GM12875 (cell line): Measurements from ENCODE around the gene NSUN3.

Source experiments
- H3K4me3 ChIP-seq: one replicate; pipeline ENCODE4 v1.5.1; 2011; ENCODE audit warnings: low read depth, low read length, control low read depth
- TF ChIP-seq, protein P1 (sequence below): IDR thresholded peaks from 2 replicates; pipeline ENCODE4 v1.5.1; 2011; ENCODE audit warnings: low read depth, mild to moderate bottlenecking, control low read depth, inconsistent platforms, low read length, moderate library complexity, borderline replicate concordance; ENCODE audit not compliant: insufficient read depth

Gene NSUN3

DNA sequence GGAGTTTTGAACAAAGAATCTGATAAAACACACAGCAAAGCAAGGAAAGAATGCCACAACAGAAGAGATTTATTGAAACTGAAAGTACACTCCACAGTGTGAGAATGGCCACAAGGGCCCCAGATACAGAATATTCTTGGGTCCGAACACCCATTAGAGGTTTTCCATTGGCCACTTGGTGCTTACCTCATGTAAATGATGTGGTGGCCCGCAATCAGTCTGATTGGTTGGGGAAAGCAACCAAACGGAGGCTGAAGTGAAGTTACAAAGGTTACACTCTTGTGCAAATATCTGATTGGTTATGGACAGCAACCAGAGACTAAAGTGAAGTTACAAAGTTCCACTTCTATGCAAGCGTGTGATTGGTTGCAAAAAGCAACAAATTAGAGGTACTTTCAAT, 20.4 kb downstream of the NSUN3 start:
- TF ChIP-seq, protein P1, sequence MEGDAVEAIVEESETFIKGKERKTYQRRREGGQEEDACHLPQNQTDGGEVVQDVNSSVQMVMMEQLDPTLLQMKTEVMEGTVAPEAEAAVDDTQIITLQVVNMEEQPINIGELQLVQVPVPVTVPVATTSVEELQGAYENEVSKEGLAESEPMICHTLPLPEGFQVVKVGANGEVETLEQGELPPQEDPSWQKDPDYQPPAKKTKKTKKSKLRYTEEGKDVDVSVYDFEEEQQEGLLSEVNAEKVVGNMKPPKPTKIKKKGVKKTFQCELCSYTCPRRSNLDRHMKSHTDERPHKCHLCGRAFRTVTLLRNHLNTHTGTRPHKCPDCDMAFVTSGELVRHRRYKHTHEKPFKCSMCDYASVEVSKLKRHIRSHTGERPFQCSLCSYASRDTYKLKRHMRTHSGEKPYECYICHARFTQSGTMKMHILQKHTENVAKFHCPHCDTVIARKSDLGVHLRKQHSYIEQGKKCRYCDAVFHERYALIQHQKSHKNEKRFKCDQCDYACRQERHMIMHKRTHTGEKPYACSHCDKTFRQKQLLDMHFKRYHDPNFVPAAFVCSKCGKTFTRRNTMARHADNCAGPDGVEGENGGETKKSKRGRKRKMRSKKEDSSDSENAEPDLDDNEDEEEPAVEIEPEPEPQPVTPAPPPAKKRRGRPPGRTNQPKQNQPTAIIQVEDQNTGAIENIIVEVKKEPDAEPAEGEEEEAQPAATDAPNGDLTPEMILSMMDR, result no peak

DNA sequence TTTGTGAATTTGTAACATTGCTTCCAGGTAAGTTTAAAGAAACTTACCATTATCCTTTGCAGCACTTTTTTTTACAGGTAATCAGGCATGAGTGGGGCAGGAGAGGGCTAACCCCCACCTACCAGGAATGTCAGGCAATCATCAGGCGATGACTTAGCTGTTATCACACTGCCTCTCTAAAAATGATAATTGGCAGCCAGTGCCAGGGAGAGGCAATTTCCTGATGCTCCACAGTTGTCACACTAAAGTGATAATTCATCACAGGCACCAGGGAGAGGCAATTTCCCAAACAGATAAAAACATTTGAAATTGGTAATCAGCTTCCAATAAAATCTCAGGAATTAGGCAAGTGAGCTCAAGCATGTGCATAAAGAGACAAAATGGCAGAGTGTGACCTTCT, 26.3 kb downstream of the NSUN3 start:
- TF ChIP-seq, protein P1, result no peak
- no peak overlapping the region for H3K4me3 ChIP-seq

More for the DNA sequence above, 20.4 kb downstream of the NSUN3 start:
- H3K4me3 ChIP-seq, result no peak overlapping the region

DNA sequence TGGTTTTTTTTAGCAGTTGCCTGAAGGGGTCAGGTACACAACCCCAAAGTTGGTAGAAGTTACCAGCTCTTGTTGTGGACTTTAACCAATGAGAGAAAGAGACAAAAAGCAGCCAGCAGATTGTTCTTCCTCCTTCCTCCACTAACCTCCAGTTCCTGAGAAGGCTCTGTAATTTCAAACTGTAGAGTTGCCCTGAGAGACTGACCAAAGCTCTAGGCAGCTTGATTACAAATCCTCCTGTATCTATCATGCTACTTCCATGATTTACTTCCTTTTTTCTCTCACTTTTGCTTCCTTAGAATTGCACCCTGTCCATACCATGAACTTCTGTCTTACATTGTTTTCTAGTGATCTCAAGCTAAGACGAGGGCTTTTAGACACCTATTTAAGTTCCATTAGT, 29.2 kb downstream of the NSUN3 start:
- H3K4me3 ChIP-seq, result no peak overlapping the region
- TF ChIP-seq, protein P1, result no peak

DNA sequence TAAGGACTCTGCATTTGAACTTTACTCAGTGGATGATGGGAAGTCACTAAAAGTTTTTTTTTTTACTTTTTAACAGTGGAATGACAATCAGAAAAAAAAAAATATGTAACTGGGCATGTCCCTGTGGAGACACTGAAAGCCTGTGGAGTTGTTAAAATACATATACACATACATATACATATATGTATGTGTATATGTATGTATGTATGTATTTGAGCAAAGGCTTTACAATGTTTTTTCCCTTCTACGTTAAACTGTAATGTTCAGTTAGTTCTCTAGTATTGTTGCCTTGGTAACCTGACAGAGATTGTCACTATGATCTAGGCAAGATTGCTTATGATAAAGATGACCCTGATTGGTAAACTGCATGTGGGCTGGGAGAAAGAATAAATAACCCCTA, 30.3 kb downstream of the NSUN3 start:
- H3K4me3 ChIP-seq, result no peak overlapping the region
- TF ChIP-seq, protein P1, result no peak

DNA sequence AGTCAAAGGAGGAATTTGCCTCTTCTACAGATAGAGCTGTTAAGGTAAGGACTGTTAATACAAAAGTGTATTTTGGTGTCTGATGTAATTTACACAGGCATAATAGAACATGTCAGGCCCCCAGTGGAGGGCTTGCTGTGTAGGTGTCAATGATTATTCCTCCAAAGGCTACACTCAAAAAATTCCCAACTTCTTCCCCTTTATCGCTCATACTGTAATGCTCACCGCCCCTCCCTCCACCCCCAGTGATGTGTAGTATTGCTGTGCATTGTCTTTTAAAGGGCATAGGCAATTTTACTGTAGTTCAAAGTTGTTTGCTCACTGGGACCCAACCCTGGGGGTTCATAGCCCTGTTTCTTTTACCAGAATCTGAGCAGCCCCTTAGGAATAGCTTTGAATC, 32.2 kb downstream of the NSUN3 start:
- TF ChIP-seq, protein P1, result no peak
- H3K4me3 ChIP-seq, result no peak overlapping the region

DNA sequence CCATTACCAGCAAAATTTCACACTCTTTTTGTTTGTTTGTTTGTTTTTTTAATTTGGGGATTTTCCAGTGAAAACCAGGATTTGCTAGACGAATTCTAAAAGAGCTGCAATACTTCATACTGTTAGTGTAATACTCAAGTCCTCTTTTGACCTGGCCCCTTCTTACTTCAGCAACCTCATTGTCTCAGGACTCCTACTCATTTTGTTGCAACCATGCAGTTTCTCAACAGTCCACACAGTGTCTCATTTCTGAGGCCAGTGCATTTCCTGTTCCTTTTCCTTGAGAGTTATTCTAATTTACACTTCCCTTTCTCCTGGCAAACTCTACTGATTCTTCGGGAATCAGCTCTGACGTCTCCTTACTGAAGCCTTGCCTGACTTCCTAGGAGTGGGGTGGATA, 35.6 kb downstream of the NSUN3 start:
- TF ChIP-seq, protein P1, result no peak
- no peak overlapping the region for H3K4me3 ChIP-seq

DNA sequence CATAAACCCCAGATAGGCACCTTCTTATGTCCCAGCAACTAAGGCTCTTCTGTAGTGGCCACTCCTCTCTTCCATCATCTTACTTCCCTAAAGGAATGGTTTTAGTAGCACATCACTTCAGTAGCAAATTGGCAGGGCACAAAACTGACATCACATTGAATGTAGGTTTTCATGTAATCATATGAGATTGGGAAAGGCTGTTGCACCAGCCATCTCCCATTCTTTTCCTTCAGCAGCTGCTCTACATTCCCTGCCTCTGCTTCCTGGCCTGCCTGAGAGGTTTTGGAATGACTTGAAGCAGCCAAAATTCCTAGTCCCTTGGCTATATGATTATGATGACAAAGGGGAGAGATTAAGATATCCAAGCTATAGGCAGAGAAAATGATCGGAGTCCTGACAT, 36.5 kb downstream of the NSUN3 start:
- TF ChIP-seq, protein P1, result no peak
- H3K4me3 ChIP-seq, result no peak overlapping the region
